Activated naive CD4-positive, alpha-beta T cell treated with anti-CD3 and anti-CD28 coated beads, Interleukin-2, amount 50 U/mL, for 16 hours (primary cell): ENCODE measurements around the gene MYH11.
"Not testable (repeated sequence)": the region's sequence is repeated elsewhere in the genome, so short reads cannot be mapped to it uniquely, and the experiment has no call there.

ENCODE experiments used
- DNase-seq: peaks from one replicate; pipeline ENCODE4 v3.0.0-alpha.2; 2020

MYH11 gene

GRCh38 chr16:15803618-15804017 is 53.2 kb downstream of the MYH11 start:
- DNase-seq, result no peak

DNA sequence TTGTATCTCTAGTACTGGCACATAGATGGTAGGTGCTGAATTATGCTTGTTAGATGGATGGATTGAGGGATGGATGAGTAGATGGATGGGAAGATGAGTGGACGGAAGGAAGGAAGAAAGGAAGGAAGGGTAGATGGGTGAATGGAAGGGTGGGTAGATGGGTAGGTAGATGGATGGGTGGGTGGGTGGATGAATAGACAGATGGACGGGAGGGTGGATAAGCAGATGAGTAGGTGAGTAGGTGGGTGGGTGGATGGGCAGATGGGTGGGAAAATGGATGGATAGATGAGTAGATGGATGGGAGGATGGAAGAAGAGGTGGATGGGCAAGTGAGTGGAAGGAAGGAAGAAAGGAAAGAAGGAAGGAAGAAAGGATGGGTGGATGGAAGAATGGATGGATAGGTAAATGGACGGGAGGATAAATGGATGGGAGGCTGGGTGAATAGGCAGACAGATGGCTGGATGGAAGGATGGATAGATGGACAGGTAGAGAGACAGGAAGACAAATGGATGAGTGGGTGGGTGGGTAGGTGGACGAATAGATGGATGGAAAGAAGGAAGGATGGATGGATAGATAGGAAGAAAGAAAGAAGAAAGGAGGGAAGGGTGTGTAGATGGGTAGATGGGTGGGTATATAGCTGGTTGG is 56.9 kb downstream of the MYH11 start:
- no peak for DNase-seq

DNA sequence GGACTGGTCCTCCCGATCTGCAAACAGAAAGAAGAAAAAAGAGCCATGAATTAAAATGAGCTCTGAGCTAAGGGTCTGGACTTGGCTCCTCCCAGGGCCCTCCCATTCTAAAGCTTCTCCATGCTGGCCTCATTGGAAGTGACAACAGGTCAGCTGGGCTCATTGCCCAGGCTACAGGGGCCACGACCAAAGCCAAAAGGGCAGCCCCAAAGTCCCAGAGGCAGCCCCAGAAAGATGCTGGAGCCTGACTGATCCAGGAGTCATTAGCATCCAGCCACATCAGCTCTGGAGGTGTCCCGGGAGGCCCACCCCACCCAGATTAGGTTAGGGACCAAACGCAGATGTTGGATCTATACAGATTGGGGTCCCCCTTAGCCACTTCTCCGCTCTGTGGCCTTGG is 58.2 kb downstream of the MYH11 start:
- no peak for DNase-seq

DNA sequence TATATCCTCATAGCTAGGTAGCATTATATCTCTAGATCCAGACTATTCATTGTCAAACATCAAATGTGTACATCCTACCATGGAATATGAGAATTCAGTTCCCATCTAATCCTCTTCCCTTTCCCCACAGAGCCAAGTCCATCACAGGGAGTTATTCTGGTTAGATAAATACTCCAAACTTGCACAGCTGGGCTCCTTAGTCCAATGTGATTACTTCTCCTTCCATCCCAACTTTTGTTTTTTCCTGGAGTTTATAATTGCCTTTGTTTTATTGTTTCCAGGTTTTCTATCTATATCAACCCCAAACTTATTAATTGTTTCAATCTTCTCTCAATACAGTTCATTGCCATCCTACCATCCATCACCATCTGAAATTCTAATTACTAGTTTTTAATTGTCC is 59.9 kb downstream of the MYH11 start:
- no peak for DNase-seq

GRCh38 chr16:15795615-15796014 is 61.2 kb downstream of the MYH11 start:
- no peak for DNase-seq

DNA sequence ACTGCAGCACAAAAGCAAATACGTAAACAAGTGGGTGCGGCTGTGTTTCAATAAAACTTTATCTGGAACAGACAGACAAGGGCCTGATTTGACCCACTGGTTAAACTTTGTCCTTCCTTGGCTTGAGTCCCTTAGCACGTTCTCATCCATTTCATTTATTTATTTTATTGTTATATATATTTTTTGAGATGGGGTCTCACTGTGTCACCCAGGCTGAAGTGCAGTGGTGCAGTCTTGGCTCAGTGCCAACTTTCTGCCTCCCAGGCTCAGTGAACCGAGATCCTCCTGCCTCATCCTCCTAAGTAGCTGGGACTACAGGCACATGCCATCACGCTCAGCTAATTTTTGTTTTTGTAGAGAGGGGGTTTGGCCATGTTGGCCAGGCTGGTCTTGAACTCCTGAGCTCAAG is 64.3 kb downstream of the MYH11 start:
- no peak for DNase-seq

DNA sequence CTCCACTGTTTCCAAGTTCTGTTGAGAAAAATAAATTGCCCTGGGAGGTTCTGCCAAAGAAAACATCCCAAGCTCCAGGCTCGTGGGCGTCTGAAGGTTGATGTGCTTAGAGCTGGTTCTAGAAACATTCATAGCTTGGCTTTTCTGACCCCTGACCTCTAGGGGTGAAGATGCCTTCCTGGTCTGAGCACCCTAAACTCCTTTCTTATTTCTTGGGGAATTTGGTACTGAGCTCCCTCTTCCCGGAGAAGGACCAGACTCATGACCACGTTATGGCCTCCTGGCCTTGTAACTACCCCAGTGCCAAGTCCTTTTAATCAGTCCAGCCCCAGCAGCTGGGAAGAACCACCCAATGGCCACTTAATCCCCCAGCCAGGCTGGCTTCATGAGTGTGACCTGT is 66.4 kb downstream of the MYH11 start:
- no peak for DNase-seq

GRCh38 chr16:15789816-15790215 is 67.0 kb downstream of the MYH11 start:
- DNase-seq, result not testable (repeated sequence)

- DNase-seq, result no peak
These were observed 68.0 kb downstream of the MYH11 start for GRCh38 chr16:15788846-15789239.

DNA sequence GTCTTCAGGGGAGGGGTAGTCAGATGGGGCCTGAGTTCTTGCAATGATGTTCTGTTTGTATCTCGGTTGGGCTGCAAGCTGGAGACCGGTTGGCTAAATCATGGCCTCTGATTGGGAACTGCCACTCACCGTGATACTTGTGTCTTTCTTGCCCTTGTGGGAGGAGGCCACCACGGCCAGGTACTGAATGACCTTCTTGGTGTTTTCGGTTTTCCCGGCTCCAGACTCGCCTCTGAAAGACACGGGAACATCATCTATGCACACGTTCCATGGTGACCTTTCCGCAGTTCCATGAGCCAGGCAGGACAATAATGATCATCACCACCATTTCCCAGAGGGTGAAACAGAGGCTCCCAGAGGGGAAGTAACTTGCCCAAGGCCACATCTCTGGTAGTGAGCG is 70.3 kb downstream of the MYH11 start:
- DNase-seq, result no peak

DNA sequence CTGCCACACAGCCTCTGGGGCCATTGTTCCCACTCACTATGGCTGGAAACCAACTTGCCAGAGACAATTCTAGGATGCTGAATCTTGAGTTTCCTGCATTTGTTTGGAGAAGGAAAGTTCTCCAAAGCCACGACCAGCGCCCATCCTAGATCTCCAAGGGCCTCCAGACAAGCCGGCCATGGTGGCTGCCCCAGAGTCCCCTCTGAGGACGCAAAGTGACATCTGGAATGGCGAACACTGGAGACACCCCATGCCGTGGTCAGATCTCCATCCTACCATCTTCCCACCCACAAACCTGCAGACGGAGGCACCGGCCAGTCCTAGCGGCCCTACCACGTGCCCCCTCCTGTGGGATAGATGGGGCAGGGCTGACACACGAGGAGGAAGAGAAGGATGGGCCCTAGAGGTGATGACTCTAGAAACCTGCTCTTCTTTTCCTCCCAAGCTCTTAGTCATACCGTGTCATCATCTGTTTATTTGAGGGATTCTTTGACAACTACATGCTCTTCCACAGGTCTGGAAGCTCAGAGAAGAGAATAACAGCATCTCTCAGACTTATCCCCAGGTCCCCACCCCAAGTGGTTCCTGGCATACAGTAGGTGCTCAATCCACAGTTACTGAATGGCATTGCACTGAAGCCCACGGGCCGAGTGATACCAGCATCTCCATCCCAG is 71.3 kb downstream of the MYH11 start:
- DNase-seq, result no peak

GRCh38 chr16:15783985-15784384 is 72.8 kb downstream of the MYH11 start:
- no peak for DNase-seq

GRCh38 chr16:15782573-15783365 is 74.1 kb downstream of the MYH11 start:
- no peak for DNase-seq

GRCh38 chr16:15781650-15782049 is 75.2 kb downstream of the MYH11 start:
- DNase-seq, result no peak

DNA sequence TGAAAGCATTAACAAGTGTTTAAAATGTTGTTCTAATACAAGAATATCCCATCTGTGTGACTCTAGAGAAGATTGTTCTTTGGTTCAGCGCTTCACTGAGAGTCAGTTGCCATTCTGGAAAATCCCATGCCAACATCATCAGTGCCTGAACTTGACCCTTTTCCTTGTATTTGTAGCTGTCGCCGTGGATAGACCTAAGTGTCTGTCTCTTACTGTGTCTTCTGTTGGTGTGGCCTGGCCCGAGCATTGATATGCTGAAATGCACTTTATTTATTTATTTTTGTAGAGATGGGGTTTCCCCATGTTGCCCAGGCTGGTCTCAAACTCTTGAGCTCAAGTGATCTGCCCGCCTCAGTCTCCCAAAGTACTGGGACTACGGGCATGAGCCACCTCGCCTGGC is 76.0 kb downstream of the MYH11 start:
- DNase-seq, result no peak

DNA sequence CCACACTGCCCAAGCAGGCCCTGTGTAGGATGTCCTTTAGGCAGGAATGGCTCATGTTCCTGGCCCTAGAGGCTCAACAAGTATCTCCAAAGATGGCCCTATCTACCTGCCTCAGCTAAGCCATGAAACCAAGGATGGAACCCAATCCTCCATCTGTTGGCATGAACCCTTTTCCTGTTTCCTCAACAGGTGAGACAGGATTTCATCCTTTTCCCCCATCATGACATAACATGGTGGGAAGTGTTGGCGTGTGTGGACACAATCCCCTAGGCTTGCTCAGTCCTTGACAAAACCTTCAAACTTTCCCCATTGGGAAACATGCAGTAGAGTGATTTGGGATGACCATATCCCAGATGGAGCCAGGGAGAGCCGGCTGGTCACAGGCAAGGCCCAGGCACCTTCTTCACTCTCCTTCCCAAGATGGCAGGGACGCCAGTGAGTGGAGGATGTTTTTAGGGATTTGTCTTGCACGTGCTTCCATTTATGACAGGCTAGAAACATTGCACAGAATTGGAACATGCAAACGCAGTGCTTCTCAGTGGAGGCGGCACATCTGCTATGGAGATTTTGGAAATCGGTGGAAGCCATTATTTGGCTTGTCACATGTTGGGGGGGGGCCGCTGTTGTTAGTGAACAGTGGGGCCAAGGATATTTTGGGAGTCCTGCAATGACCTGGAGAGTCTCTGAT is 77.0 kb downstream of the MYH11 start:
- no peak for DNase-seq

- DNase-seq, result no peak
These were observed 77.7 kb downstream of the MYH11 start for GRCh38 chr16:15778999-15779614.

DNA sequence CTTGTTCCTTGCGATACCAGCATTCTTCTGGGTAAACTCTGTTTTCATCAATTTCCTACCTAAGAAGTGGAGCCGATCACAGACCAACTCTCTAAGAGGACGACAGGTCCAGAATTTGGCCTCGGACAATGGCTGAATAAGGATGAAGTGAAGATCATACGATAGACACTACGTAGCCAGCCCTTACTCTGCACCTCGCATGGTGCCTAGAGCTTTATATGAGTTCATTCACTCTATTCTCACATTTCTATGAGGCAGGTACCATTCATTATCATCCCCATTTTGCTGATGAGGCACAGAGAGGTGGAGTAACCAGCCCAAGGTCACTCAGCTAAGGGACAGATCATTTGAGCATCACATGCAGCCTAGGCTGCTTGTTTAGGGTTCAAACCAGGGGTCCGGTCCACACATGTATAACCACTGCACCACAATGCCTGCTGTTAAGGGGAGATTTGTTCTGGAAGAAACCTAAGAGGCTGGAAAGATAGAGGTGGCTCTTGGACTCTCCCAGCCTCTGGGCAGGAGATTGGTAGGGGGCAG is 78.6 kb downstream of the MYH11 start:
- no peak for DNase-seq

GRCh38 chr16:15777533-15778203 is 79.2 kb downstream of the MYH11 start:
- DNase-seq, result no peak

DNA sequence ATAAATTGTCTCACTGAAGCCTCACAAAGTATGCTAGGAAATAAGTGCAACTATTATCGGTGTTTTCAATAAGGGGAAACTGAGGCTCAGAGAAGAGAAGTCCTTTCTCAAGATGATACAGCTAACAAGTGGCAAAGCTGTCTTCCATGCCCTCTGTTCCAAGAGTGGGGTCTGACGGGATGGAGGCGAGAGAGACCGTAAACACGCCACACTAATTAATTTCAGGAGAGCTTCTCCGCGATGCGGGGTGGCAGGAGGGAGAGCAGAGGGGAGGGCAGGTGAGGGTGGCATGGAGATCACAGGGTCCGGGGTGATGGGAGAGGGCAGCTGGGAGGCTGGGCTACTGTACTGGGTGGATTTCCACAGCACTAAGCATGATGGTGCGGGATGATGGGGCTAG is 80.3 kb downstream of the MYH11 start:
- no peak for DNase-seq

- no peak for DNase-seq
These were observed 81.0 kb downstream of the MYH11 start for GRCh38 chr16:15775663-15776304.

DNA sequence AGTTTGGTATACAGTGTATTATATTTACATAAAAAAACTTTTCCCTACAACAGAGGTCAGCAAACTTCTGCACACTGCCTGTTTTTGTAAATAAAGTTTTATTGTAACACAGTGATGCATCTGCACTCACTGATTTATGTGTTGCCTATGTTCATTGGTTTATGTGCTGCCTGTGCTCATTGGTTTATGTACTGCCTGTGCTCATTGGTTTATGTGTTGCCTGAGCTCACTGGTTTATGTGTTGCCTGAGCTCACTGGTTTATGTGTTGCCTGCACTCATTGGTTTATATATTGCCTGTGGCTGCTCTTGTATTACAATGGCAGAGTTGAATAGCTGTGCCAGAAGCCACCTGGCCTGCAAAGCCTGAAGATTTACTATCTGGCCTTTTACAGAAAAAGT is 81.6 kb downstream of the MYH11 start:
- no peak for DNase-seq
